Loucy (cell line): Measurements from ENCODE around the gene NCAPH2.

Source experiments
- H2AFZ ChIP-seq: fragments of 200-600 bp; sonication (generic); 2 replicates; pipeline ENCODE4 v1.6.0; 2016; ENCODE audit warnings: antibody characterized with exemption, mild to moderate bottlenecking, low read length, moderate library complexity
- H3F3A ChIP-seq: fragments of 200-600 bp; 2 replicates; pipeline ENCODE4 v1.6.0; 2016; ENCODE audit warnings: antibody characterized with exemption, low read depth, mild to moderate bottlenecking
- H3K27me3 ChIP-seq: fragments of 200-600 bp; sonication (generic); 2 replicates; pipeline ENCODE4 v1.6.1; 2014; ENCODE audit warnings: low read length, mild to moderate bottlenecking; ENCODE audit not compliant: insufficient read depth, poor library complexity, severe bottlenecking
- H3K36me3 ChIP-seq: fragments of 200-600 bp; sonication (generic); 2 replicates; pipeline ENCODE4 v1.6.1; 2016; ENCODE audit warnings: low read length; ENCODE audit not compliant: insufficient read depth
- H3K4me1 ChIP-seq: fragments of 200-600 bp; sonication (generic); 2 replicates; pipeline ENCODE4 v1.5.1; 2014; ENCODE audit warnings: low read length, mild to moderate bottlenecking; ENCODE audit not compliant: insufficient read depth, poor library complexity, severe bottlenecking
- H3K4me2 ChIP-seq: fragments of 200-600 bp; sonication (generic); 2 replicates; pipeline ENCODE4 v1.6.0; 2014; ENCODE audit warnings: antibody characterized with exemption, low read length, low read depth, mild to moderate bottlenecking; ENCODE audit not compliant: poor library complexity, severe bottlenecking
- H3K4me3 ChIP-seq: fragments of 200-600 bp; sonication (generic); 2 replicates; pipeline ENCODE4 v1.5.1; 2014; ENCODE audit warnings: low read length, mild to moderate bottlenecking, mixed read lengths; ENCODE audit not compliant: poor library complexity, severe bottlenecking
- H3K79me2 ChIP-seq: fragments of 200-600 bp; sonication (generic); 2 replicates; pipeline ENCODE4 v1.6.1; 2014; ENCODE audit warnings: low read length; ENCODE audit not compliant: insufficient read depth
- H3K9ac ChIP-seq: fragments of 200-600 bp; sonication (generic); 2 replicates; pipeline ENCODE4 v1.6.0; 2014; ENCODE audit warnings: mild to moderate bottlenecking, low read depth, low read length, moderate library complexity; ENCODE audit not compliant: poor library complexity, severe bottlenecking
- H3K9me2 ChIP-seq: fragments of 200-600 bp; sonication (generic); replicated peaks from 2 replicates; pipeline ENCODE4 v1.6.1; 2016; ENCODE audit warnings: low read depth, low read length, mixed read lengths
- H3K9me3 ChIP-seq: fragments of 200-600 bp; sonication (generic); 2 replicates; pipeline ENCODE4 v1.6.1; 2014; ENCODE audit warnings: mild to moderate bottlenecking, antibody characterized with exemption, low read length, low read depth; ENCODE audit not compliant: insufficient read depth
- H4K20me1 ChIP-seq: fragments of 200-600 bp; sonication (generic); 2 replicates; pipeline ENCODE4 v1.6.0; 2014; ENCODE audit warnings: antibody characterized with exemption, low read length, mild to moderate bottlenecking; ENCODE audit not compliant: insufficient read depth, poor library complexity, severe bottlenecking
- EZH2phosphoT487 ChIP-seq: fragments of 200-600 bp; IDR thresholded peaks from 2 replicates; pipeline ENCODE4 v1.6.1; 2018; ENCODE audit warnings: antibody characterized with exemption, mild to moderate bottlenecking, moderate library complexity, borderline replicate concordance
- TF ChIP-seq, protein P1 (sequence below): fragments of 200-600 bp; sonication (generic); conservative IDR thresholded peaks from 2 replicates; pipeline ENCODE4 v1.5.1; 2014; ENCODE audit warnings: mild to moderate bottlenecking, antibody characterized with exemption, low read length

The NCAPH2 gene

DNA sequence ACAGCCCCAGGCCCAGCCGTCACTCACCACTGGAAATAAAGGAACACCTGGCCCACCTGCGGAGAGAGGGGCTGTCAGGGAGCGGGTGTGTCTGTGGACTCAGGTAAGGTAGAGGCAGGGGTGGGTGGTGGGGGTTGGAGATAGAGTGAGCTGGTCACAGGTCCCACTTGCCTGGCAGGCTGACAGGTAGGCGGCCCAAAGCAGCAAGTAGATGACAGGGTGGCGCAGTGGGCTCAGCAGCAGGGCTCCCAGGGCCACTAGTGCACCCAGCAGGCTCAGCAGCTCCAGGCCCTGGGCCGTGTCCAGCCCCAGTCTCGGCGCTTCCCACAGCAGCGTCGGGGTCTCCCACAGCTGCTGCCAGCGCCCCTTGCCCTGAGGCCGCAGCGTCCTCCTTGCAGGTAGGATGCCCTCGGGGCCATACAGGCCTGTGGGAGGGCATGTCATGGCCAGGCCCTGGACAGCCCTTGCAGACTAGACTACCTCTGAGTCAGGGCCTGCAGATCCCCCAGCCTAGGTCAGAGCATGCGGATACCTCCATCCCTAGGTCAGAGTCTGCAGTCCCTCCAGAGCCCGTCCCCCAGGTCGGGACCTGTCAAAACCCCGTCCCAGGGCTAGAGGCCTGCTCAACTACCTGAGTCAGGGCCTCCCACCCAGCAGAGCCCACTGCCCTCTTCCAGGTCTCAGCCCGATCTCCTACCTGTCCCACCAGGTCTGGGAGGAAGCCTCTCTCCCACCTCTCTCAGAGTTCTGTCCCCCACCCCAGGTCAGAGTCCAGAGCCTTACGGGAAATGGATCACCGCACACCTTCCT lies 1.2 kb upstream of the NCAPH2 start:
- H3K9ac ChIP-seq: peak overlapping the region; percentile 95
- peaks cover 12% of the 10 kb centered on the region for H3K4me1 ChIP-seq
- no peak for TF ChIP-seq EZH2phosphoT487
- TF ChIP-seq, protein P1, sequence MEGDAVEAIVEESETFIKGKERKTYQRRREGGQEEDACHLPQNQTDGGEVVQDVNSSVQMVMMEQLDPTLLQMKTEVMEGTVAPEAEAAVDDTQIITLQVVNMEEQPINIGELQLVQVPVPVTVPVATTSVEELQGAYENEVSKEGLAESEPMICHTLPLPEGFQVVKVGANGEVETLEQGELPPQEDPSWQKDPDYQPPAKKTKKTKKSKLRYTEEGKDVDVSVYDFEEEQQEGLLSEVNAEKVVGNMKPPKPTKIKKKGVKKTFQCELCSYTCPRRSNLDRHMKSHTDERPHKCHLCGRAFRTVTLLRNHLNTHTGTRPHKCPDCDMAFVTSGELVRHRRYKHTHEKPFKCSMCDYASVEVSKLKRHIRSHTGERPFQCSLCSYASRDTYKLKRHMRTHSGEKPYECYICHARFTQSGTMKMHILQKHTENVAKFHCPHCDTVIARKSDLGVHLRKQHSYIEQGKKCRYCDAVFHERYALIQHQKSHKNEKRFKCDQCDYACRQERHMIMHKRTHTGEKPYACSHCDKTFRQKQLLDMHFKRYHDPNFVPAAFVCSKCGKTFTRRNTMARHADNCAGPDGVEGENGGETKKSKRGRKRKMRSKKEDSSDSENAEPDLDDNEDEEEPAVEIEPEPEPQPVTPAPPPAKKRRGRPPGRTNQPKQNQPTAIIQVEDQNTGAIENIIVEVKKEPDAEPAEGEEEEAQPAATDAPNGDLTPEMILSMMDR: no peak
- H3F3A ChIP-seq: no peaks in the 10 kb centered on the region
- H3K79me2 ChIP-seq: peaks cover 58% of the 10 kb centered on the region
- peak overlapping the region; percentile 94 for H3K4me3 ChIP-seq
- no peaks in the 10 kb centered on the region for H3K36me3 ChIP-seq
- H2AFZ ChIP-seq: peak overlapping the region; percentile 93
- H4K20me1 ChIP-seq: peaks cover 10% of the 10 kb centered on the region
- H3K9me3 ChIP-seq: no peaks in the 10 kb centered on the region
- H3K27me3 ChIP-seq: no peaks in the 10 kb centered on the region
- no peaks in the 10 kb centered on the region for H3K9me2 ChIP-seq
- H3K4me2 ChIP-seq: peak overlapping the region; percentile 88

DNA sequence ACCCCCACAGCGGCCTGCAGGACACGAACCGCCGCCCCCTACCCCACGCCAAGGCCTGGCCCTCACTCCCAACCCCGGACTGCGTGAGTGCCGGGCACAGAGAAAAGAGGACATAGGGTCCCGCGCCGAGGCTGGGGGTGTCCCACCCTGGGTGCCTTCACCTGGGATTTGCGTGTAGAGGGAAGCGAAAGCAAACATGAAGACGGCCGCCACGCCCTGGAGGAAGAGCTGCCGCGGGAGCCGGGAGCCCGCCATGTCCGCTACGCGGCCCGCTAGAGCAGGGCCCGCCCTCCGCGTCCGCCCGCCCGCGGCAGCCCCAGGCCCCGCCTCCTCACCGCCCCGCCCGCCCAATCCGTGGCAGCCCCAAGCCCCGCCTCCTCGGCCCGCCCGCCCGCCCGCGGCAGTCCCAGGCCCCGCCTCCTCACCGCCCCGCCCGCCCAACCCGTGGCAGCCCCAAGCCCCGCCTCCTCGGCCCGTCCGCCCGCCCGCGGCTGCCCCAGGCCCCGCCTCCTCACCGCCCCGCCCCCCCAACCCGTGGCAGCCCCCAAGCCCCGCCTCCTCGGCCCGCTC lies 518 bp upstream of the NCAPH2 start, which contains the start of gene LMF2:
TSS of gene LMF2 (minus strand) at position 282 of the 570 bp plus-strand sequence. CDS start at position 255, 27 bp downstream.
- H3K9ac ChIP-seq: peak within 1 kb of the TSS; percentile 95

DNA sequence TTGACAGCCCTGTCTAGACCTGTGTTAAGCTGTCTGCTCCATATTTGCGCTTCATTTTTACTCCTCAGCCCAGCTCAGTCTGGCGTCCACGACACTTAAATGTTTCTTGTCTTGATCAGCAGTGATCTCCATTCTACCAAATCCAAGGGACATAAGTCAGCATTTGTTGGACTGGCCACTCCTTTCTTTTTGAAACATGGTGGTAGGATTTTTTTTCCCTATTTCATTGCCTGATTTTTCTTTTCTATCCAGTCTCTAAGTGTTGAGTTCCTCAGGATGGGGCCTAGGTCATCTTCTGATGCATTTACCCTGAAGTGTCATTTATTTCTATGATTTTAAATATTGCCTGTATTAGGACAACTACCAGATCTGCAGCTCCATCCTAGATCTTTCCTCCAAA lies 873 bp downstream of the NCAPH2 start:
- TF ChIP-seq, protein P1: no peak
- TF ChIP-seq EZH2phosphoT487: no peak
- peak overlapping the region; percentile 89 for H3K4me2 ChIP-seq
- no peaks in the 10 kb centered on the region for H3K36me3 ChIP-seq
- H3K4me1 ChIP-seq: peaks cover 24% of the 10 kb centered on the region
- H3K9ac ChIP-seq: peak overlapping the region; percentile 76
- H3K9me3 ChIP-seq: no peaks in the 10 kb centered on the region
- peak overlapping the region; percentile 77 for H3K4me3 ChIP-seq
- peaks cover 79% of the 10 kb centered on the region for H3K79me2 ChIP-seq
- H3K27me3 ChIP-seq: no peaks in the 10 kb centered on the region
- no peaks in the 10 kb centered on the region for H3K9me2 ChIP-seq
- H4K20me1 ChIP-seq: peaks cover 10% of the 10 kb centered on the region
- H2AFZ ChIP-seq: peak overlapping the region; percentile 88; the same call in 1 of the 2 replicates
- no peaks in the 10 kb centered on the region for H3F3A ChIP-seq

More for the DNA sequence above, 518 bp upstream of the NCAPH2 start, which contains the start of gene LMF2:
- H3K4me2 ChIP-seq: peak within 1 kb of the TSS; percentile 89
- H3K4me3 ChIP-seq: peak within 1 kb of the TSS; percentile 94
- no peaks in the 10 kb centered on the region for H3F3A ChIP-seq
- TF ChIP-seq, protein P1: no peak
- TF ChIP-seq EZH2phosphoT487: no peak
- H3K9me2 ChIP-seq: no peaks in the 10 kb centered on the region
- peaks cover 10% of the 10 kb centered on the region for H4K20me1 ChIP-seq
- H3K27me3 ChIP-seq: no peaks in the 10 kb centered on the region
- H3K9me3 ChIP-seq: no peaks in the 10 kb centered on the region
- H3K36me3 ChIP-seq: no peaks in the 10 kb centered on the region
- H3K4me1 ChIP-seq: peaks cover 14% of the 10 kb centered on the region
- peaks cover 65% of the 10 kb centered on the region for H3K79me2 ChIP-seq
- peak within 1 kb of the TSS; percentile 93 for H2AFZ ChIP-seq
